DMS153 (cell line): ENCODE results near the gene PAN2.

Experiments used
- DNase-seq: peaks from one replicate; lab custom pipeline; 2025; lab: John Stamatoyannopoulos, UW

The PAN2 gene

GRCh38 chr12:56271031-56271430, 62.8 kb downstream of the PAN2 start:
- DNase-seq: no peak

DNA sequence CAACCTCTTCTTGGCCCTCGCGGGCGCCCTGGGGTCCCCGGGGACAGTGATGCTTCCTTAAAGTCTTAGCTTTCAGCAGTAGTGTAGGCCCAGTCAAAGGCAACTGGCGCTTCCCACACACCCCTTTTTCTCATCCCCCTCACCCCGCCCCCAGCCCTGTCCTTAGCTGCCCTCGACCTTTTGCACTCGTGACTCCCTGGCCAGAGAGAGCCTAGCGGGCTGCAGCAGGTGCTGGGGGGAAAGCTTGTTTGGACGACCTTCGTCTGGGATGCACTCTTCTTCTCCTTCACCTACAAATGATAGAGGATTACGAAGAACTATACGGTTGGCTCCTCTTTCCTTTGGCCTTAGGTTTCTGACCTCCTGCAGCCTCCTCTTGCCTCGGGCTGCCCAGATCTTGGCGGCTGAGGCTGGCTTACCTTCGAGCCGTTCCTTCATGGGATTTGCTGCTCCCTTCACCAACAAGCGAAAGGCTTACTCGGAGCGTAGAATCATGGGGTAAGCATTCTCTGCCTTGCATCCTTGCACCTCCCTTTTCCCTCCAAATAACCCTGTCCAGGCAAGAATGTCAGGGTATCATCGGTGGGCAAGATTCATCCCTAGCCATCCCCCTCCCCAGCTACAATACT, 66.2 kb downstream of the PAN2 start:
- DNase-seq: no peak

- peak; percentile 75 for DNase-seq
Observed at GRCh38 chr12:56266693-56267442, 66.9 kb downstream of the PAN2 start, which contains the start of gene COQ10A. COQ10A (plus strand) TSS chr12:56266942; CDS start chr12:56267119, 177 bp downstream.
